ENCODE data around the gene HPCAL4.

HPCAL4 gene

DNA sequence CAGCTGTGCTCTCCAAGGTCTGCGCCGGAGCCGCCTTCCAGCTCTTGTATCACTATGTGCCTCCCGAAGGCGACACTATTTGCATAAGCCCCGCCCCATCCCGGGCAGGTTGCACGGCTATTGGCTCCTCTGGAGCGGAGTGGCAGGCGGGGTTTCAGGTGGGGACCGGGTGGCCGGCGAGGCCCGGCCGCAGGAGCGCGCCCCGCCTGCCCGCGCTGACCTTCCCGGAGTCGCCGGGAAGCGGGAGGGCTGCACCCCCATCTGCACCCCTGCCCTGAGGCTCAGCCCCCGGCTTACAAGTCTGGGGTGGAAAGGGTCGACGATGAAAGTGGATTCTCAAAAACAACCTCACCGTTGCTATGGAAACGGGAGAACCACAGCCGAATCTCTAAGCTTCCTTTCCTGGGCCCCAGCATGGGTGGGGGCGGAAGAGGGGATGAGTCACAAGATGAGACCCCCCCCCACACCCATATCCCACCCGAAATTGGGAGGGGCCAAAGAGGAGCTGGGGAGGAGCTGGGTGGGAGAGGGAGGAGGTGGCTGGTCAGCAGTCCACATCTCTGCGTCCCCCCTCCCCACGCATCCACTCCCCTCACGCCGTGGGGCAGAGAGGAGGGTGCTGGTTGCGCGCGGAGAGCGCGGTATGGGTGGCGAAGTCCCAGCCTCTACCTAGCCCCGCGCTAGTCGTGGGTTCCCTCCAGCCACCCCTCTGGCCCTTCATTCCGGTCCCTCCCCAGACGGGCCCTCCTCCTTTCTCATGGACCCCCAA lies at the start of gene HPCAL4:
Gene HPCAL4 (minus strand): TSS at position 51 of the 769 bp plus-strand sequence. CDS start 6,830 bp downstream, outside the sequence.
- DNase-seq (ENCODE audit: low read depth in 2 of 2), result peak; percentile 77 to 87

- peak; percentile 93 to 95 for DNase-seq (ENCODE audit: low read depth in 2 of 2)
These were observed 47.6 kb upstream of the HPCAL4 start, which contains the start of gene PPIE for GRCh38 chr1:39738622-39739366. TSS of gene PPIE (plus strand) at chr1:39738882. CDS start at chr1:39738901, 19 bp downstream.

DNA sequence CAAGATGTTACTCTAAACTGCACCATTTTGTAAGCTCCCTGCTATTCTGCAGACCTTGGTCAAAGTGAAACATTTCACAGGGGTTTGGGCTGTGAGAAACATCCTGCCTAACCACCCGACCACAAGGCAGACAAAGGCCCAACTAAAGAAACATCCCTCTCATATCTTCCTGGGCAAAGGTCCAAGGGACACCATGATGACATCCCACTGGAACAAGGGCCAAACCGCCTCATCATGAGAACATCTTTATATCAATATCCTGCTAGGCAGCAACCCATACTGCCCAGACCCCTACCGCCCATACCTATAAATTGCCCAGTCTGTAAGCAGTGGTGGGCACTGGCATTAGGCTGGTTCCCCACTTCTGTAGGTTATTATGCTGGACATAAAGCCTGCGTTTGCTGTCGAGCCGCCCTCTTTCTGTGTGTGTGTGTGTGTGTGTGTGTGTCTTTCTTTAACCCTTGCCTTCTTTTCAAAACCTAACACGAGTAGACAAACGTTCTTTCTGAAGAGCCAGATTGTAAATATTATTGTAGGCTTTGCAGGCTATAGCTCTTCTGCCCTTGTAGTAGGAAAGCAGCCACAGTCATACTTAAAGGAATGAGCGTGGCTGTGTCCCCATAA lies 46.4 kb upstream of the HPCAL4 start:
- no peak for DNase-seq (ENCODE audit: low read depth in 2 of 2)

DNA sequence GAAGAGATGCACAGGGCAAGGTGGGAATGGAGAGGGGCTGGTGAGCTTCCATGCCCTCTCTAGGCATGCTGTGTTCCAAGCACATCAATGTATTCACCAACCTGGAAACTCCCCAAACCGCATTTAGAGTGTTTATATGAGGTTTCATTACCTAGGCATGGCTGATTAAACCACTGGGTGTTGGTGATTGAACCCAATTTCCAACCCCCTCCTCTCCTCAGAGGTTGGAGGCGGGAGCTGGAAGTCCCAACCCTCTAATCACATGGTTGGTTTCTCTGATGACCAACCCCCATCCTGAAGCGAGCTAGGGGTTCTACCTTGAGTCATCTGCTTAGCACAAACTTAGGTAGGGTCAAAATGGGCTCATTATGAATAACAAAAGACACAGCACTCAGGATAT lies 44.5 kb upstream of the HPCAL4 start:
- DNase-seq (ENCODE audit: low read depth in 2 of 2), result no peak

- DNase-seq (ENCODE audit: low read depth in 2 of 2), result no peak
These were observed 41.9 kb upstream of the HPCAL4 start for GRCh38 chr1:39733161-39733560.

DNA sequence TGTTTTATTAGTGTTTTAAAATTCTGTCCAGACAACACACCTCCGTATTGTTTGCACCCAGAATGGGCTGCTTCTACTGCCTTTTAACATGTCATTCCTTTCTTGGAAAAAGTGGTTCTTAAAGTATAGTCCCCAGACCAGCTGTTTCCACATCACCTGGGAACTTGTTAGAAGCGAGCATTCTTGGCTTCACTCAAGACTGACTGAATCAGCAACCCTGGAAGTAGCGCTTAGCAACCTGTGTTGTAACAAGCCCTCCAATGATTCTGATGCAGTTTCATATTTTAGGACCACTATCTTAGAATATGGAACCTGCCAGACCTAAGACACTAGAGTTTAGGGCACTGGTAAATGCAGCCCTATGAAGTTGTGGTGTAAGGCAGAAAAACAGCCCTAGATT lies 41.5 kb upstream of the HPCAL4 start:
- no peak for DNase-seq (ENCODE audit: low read depth in 2 of 2)

DNA sequence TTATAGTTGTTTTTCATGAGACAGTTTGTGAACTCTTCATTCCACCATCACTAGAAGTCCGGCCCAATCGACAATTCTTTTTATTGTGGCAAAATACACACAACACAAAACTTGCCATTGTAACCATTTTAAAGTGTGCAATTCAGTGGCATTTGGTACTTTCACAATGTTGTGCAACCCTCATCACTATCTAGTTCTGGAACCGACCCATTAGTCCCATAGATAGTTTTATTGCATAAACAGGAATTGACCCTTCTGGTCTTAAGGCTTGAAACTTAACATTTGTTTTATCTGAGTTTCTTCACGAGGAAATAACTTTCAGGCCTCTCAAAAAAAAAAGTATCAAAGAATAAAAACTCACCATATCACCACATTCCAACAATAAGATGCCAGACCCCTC lies 38.6 kb upstream of the HPCAL4 start:
- no peak for DNase-seq (ENCODE audit: low read depth in 2 of 2)

GRCh38 chr1:39729030-39729429 lies 37.8 kb upstream of the HPCAL4 start:
- DNase-seq (ENCODE audit: low read depth in 2 of 2), result no peak

DNA sequence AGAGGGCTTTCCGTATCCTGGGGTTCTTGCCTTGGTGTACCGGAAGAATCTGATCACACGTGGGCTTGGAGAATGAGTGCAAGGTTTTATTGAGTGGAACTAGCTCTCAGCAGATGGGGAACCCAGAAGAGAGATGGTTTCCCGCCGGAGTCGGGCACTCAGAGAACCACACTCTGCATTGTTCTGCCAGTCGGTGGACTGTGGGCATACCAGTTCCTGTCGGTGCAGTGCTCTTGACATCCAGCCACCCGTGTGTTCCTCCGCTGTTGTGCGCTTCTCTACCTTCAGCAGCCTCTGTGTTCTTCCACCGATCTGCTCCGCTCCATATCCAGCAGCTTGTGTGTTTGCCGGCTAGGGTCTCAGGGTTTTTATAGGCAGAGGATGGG lies 36.7 kb upstream of the HPCAL4 start:
- DNase-seq (ENCODE audit: low read depth in 2 of 2), result no peak

GRCh38 chr1:39727221-39727931 lies 36.1 kb upstream of the HPCAL4 start:
- DNase-seq (ENCODE audit: low read depth in 2 of 2), result no peak

- no peak for DNase-seq (ENCODE audit: low read depth in 2 of 2)
These were observed 35.4 kb upstream of the HPCAL4 start for GRCh38 chr1:39726600-39726999.

DNA sequence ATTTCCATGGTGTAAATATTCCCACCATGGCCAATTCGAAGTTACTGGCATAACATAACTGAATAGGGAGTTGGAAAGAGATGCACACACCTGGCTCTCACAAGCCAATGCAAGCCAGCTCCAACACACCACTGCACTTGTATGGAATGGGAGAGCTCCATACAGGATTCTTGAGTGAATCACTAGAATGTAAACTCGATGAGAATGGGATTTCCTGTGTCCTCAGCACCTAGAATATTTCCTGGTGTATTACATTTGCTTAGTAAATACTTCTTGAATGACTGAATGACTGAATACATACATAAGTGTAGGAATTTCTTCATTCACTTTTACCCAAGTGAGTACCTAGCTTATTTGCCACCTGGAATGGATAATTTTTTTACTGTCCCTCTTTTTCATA lies 31.3 kb upstream of the HPCAL4 start:
- DNase-seq (ENCODE audit: low read depth in 2 of 2), result no peak

DNA sequence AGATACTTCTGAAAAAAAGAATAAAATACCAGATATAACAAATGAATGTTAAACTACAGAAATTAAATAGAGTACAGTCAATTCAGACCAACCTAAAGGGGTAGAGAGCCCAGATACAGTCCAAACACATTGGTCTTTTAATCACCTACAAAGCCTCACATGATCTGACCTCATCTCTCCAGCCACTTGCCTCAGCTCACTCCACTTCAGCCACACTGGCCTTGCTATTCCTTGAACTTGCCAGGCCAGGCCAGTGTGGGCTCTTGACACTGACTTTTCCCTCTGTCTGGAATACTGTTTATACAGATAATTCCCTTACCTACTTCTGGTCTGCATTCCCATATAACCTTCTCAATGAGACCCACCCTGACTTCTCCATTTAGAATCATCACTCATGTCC lies 30.4 kb upstream of the HPCAL4 start:
- no peak for DNase-seq (ENCODE audit: low read depth in 2 of 2)

DNA sequence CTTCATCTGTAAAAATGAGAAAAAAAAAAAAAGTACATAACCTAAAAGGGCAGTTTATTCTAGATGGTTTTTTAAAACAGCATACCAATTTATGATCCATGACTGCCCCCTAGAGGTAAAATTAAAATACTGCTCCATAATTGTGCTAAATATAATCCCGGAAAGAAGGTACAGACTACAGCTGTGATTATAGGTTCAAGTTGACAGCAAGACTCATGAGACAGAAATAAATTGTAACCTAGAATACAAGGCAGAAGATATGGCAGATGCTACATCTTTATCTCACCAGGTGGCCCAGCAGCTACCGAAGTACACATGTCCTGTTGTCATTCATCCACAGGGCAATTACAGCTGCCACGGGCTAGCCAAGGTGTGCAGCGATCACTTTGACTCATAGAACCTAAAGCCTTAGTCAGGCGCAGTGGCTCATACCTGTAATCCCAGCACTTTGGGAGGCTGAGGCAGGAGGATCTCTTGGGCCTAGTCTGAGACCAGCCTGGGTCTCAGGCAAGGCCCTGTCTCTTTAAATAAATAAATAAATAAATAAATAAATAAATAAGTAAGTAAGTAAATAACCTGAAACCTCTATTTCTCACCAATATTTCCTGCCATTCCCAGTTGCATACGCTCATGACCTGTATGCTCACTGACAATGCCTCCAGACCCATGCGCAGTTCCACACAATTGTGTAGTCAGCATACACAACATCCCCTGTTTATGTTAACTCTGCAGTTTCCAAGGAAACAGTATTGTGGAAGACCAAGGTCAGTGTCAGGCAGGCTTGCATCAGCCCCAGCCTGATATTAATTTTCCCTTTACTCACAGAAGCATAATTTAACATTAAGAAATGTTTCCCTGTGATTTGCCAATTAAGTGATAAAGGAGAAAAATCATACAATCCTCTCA lies 29.1 kb upstream of the HPCAL4 start:
- no peak for DNase-seq (ENCODE audit: low read depth in 2 of 2)

- DNase-seq (ENCODE audit: low read depth in 2 of 2), result no peak
These were observed 26.6 kb upstream of the HPCAL4 start for GRCh38 chr1:39717809-39718208.

- DNase-seq (ENCODE audit: low read depth in 2 of 2), result no peak
These were observed 22.3 kb upstream of the HPCAL4 start for GRCh38 chr1:39713557-39713956.

DNA sequence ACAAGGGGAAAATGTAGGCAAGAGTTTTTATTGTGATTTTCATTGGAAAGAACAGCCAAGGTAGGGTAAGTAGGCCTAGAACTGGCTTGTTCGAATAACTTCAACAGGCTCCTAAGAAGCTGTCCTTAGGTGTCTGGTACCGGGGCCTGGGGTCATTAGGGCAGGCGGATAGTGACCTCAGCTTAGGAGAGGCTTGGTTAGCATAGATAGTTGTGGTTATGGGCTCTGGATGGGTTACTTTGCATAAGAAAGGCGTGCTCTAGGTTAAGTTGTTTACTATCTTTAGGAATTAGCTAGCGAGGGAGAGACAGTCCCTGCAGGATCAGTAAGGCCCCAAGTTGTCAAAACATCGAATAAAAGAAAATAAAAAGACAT lies 20.7 kb upstream of the HPCAL4 start:
- no peak for DNase-seq (ENCODE audit: low read depth in 2 of 2)

GRCh38 chr1:39711104-39711965 lies 20.1 kb upstream of the HPCAL4 start:
- DNase-seq (ENCODE audit: low read depth in 2 of 2), result no peak

- no peak for DNase-seq (ENCODE audit: low read depth in 2 of 2)
These were observed 16.3 kb upstream of the HPCAL4 start for GRCh38 chr1:39707506-39707905.

DNA sequence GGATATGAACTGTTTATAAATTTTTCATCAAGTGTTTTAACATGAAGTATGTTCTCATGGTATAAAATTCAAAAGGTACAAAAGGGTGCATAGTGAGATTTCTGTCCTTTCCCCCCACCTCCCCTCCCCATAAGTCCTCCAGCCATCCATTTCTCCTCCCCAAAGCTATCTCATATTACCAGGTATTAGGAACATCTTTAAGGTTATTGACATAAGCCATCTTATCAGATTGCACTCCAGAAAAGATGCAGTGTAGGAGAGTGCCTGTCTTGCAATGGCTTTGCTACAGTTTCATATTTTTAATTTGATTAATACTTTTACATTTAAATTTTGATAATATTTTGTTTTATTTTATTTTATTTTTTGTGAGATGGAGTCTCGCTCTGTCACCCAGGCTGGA lies 13.5 kb upstream of the HPCAL4 start:
- no peak for DNase-seq (ENCODE audit: low read depth in 2 of 2)
